Hematopoietic multipotent progenitor cell treated with erythropoietin and hydrocortisone succinate and interleukin-3 and kit ligand, for 17 days (in vitro differentiated cells): ENCODE data around the gene IER5.

Experiments
- DNase-seq: peaks from one replicate; pipeline ENCODE4 v3.0.0-alpha.2; 2015; ENCODE audit warnings: low spot score

Gene IER5

DNA sequence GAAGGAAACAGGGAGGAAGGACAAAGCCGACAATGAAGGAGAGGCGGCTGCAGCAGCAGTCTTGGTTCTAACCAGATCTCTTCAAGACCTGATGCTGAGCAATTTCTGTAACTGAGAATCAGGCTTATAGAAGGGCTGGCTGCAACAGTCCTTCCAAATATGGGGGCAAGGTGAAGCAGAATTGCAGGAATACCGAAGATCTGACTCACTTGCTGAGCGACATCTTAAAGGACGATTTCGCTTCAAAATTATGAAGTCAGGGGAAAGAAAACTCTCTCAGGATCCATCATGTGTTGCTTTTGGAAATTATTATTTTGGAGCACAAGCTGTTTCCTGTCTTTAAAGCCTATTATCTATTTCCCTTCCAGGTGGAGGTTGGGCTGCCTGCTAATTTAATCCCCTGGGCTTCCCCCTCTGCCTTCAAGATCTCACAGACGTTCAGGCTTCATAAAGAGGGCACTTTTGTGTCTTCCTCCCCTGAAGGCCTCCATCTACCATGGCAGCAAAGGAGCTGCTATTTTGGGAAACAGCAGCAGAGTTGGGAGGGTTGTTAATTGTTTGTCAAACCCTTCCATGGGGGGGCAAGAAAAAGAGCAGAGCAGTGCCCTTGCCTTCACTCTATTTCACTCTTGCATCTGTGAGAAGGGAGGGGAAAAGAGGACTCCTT is 10.8 kb upstream of the IER5 start:
- DNase-seq = no peak

DNA sequence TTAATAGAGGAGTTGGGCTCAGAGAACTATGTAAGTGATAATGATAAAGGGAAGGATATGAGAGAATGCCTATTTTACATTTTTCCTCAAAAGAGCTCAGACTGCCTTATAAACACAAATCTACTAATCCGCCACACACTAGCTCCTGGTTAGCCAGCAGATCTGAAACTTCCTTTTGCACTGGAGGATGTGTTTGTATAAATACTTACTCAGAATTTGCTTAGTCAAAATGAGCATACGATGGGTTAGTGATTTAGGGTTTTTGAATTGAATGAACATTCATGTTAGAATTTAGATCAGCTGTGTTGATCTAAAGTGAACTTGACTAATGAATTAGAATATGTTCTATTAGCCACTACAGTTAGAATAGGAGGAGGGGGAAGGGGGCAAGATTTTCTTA is 9.1 kb upstream of the IER5 start:
- DNase-seq = no peak

DNA sequence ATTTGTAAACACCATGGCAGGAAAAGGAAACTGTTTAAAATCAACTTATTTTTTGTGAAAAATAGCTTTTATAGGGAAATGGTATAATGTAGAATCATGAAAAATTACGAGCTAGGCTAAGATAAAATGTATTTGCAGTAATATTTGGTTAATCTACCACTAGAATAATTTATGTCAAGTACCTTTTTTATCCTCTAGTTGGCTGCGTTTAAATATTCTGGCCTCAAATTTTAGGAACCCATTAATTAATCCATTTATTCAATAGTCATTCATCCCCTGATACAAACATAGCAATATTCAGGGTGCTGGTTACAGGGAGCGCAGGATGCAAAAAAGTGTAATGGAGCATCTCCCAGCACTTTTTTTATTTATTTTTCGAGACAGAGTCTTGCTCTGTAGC is 8.6 kb upstream of the IER5 start:
- DNase-seq = no peak

DNA sequence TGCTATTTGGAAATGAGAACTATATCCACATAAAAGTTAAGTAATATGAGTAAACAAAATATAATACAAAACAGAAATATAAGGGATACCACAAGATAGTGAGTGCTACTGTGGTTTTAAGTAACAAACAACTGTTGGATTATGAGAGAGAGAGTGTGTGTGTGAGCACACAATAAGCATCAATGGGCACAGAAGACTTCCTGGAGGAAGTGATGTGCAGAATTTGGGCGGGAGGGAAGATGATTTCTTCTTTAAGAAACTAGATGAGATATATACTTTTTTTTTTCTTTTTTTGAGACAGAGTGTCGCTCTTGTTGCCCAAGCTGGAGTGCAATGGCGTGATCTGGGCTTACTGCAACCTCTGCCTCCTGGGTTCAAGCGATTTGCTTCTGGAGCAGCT is 7.9 kb upstream of the IER5 start:
- no peak for DNase-seq

DNA sequence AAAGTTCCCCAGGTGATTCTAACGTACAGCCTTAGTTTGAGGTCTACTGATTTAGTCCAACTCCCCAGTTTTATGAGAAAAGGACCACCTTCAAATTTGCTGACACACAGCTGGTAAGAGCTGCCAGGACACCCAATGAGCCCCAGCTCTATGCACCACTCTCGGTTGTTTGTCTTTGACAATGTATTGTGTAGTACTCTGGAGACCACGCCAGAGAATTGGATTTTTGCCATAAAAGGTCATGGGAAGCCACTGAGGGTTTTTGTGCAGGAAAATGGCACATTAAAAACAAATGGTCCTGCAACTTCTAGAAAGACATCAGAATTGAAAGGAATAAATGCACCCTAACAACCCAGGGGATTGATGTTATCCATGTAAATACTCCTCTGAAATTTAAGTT is 7.1 kb upstream of the IER5 start:
- DNase-seq = no peak

DNA sequence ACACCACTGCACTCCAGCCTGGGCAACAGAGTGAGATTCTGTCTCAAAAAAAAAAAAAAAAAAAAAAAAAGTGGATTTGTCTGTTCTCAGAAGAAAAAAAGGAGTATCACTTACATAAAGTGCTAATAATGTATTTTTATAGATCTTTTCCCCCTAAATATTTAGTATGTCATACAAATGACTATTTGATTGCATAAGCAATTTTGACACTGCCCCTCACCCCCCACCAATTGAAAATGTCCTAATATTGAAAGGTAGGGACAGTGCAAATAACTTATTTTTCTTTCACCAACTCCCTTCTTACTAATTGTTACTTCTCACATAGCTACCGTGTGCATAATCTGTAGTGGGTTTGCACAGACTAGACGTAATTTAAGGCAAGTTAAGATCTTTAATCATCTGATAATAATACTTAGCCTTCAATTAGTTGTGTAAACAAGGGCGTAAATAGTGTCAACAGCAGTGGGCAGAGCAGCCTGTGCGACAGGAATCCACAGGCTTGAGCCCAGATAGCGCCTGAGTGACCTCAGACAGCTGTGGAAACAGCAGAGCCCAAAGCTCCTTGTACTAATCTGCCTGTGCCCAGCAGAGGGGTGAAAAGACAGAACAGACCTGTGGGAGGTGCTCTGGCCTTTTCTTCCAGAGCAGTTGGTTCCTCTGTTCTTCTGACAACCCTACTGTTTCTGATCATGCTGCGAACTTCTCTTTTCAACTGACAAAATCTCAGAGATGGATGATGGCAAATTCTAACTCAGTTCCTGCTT is 4.5 kb upstream of the IER5 start:
- DNase-seq = peak; percentile 79

DNA sequence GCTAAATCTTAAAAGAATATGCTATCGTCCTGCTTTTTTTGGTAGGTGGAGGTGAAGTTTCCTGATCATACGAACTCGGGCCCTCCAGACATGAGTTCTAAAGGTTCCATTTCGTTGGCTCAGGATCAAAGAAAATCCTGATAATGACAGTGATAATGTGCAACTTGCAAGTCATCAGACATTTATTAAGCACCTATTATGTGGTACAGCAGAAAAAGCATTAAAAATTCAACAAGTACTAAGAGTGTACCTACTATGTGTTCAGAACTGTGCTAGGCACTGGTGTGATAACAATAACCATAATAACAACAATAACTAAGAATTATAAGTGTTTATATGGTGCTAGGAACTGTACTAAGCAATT is 3.9 kb upstream of the IER5 start:
- DNase-seq = no peak

DNA sequence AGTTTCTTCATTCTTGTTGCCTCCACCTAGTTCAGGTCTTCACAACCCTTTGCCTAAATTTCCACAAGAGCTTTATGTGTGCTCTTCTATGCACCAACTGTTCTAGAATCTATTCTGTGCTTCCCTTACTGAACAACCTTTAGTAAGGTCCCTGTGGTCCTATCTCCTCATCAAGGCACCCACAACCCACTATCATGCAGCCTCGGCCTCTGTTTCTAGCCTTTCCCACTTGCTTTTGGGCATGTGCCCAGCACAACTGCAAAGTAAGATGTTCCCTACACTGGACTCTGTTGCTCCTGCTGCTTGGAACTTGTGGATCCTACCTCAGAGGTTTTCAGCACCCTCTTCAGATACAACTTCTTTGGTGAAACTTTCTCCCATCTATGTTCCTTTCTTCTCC is 2.4 kb upstream of the IER5 start:
- DNase-seq = no peak

DNA sequence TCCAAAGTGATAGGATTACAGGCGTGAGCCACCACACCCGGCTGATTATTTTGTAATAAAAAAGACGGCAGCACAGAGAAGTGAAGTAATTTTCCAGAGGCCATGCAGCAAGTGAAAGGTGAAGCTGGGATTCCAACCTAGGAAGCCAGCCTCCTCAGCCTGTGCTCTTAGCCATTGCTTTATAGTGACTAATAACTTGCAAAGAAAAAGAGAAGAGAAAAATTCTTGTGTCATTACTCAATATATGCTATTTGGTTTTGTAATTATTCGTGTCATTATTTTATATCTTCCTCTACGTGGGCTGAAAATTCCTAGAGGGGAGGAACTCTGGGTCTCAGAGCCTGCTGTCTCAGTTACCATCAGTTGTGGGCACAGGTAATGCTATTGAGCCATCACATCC is 1.6 kb upstream of the IER5 start:
- no peak for DNase-seq

DNA sequence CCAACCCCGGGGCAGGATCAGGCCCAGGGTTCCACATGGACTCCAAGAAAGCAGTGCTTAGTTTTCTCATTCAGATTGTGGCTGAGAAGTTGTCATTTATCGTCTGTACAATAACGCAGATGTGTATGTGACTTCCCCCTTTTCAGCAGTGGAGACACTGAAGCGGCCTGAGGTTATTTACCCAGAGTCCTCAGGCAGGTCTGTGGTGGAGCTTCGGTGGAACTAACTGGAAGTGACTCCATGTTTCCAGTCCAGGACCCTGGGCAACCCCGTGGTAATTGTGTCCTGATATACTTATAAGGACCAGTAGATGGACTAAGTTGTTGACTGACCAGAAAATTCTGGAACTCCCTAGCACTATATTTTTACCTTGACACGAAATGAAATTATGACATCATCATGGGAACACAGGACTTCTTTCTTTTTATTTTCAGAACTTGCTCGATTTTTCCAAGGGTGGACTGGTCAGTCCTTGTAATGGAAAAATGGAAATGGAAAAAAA is 1.0 kb upstream of the IER5 start:
- DNase-seq = peak; percentile 67

DNA sequence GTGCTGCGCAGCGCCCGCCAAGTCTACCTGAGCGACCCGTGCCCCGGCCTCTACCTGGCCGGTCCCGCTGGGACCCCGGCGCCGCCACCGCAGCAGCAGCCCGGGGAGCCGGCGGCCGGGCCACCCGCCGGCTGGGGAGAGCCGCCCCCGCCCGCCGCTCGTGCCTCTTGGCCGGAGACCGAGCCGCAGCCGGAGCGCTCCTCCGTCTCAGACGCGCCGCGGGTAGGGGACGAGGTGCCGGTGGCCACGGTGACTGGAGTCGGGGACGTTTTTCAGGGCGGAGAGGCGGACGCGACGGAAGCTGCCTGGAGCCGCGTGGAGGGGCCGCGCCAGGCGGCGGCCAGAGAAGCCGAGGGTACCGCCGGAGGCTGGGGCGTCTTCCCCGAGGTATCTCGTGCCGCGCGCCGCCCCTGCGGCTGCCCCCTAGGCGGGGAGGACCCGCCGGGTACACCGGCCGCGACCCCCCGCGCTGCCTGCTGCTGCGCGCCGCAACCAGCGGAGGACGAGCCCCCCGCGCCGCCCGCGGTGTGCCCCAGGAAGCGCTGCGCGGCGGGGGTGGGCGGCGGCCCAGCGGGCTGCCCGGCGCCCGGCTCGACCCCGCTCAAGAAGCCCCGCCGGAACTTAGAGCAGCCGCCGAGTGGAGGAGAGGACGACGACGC is 646 bp downstream of the IER5 start:
- DNase-seq = no peak

DNA sequence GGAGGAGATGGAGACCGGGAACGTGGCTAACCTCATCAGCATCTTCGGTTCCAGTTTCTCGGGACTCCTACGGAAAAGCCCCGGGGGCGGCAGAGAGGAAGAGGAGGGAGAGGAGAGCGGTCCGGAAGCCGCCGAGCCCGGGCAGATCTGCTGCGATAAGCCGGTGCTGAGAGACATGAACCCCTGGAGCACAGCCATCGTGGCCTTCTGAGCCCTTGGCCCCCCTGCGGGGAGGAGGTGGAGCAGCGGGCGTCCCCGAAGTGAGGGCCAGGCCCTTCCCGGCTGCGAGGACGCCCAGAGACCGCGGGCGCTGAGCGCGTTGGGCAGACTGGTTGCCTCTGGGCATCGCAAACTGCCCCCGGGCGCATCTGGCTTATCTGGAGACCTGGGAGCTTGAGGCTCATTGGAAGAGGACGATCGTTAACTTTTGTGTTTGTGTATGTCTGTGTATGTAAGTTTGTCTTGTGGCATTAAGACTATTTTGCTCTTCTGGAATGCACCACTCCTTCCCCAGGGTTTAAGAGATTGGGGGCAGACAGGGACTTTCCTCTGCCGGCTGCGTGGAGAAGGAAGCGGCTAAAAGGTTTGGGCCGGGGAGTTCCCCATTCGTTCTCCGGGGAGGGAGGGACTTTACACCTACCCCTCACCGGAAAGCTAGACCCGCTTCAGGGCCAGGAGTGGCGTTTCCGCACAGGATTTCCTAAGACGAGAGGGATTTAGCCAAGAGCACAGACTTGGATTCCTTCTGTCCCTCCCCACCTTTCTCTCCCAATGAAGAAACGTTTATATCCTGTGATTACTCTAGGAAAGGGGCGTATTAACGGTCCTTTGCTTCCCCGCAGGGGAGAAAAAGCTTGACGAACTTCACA is 1.4 kb downstream of the IER5 start:
- peak; percentile 90 for DNase-seq

DNA sequence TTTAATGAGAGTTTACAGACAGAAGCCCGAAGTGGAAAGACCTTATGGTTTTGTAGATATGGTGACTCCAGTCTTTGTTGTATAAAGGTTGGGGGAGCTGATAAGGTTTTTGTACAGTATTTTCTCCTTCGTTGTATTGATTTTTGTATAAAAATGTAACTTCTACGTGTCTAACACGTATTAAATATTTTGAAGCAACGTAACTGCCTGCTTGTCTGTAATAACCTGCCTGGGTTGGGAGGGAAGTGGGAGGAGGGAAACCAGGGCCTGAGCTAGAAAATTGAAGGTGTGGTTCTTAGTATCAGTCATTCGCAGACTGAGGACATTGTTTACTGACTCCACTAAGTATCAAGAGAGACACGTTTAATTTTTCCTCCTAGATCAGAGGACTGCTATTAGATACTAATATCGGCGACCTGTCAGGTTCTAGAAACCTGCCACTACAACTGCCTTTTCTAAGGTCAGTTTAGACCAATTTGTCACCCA is 2.2 kb downstream of the IER5 start:
- peak; percentile 70 for DNase-seq

DNA sequence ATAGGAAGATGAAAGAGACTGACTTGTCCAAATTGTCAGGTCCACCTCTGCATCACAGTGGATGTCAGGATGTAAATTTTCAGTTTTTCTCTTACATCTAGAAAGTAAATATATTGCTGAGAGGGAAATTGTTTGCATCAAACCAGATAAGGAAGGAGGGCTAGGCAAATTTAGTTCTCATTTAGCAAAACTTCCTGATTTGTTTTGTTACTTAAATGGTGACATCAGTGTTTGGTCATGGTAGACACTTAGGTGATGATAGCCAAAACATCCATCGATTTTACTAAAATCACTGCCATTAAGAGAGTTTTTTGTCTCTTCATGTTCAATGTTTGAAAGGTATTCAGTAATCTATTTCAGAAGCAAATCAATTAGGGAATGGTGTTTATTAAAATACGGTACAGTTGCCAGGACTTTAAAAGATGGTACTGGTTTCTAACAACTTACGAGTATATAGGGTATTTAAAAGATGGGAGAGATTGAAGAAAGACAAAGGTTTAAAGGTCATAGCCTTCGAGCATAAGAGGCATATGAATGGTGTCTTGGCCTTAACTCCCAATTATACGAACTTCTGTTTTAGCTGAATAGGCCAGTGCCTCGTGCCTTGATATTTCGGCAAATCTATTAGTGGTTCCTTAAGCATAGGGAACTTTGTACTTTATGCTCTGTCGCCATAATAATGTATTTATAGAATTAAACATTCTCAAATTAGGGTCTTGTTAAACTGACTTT is 3.0 kb downstream of the IER5 start:
- DNase-seq = peak; percentile 52

DNA sequence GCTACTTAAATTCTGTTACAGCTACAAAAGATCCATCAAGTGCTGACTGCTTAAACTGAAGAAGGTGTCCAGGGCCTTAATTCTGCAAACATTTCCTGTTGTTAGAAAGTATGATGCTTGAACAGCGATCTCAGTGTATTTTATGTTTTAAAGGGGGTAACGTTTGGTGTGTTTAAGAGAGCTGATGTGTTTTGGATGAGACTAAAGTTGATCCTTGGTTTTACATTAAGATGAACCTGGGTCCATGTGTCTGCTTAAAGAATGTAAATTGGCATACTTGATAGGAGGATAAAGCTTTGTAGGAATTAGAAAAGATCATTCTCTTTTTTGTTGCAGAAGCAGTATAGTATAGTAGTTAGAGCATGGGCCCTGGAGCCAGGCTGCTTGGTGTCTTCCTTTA is 3.6 kb downstream of the IER5 start:
- peak; percentile 23 for DNase-seq

DNA sequence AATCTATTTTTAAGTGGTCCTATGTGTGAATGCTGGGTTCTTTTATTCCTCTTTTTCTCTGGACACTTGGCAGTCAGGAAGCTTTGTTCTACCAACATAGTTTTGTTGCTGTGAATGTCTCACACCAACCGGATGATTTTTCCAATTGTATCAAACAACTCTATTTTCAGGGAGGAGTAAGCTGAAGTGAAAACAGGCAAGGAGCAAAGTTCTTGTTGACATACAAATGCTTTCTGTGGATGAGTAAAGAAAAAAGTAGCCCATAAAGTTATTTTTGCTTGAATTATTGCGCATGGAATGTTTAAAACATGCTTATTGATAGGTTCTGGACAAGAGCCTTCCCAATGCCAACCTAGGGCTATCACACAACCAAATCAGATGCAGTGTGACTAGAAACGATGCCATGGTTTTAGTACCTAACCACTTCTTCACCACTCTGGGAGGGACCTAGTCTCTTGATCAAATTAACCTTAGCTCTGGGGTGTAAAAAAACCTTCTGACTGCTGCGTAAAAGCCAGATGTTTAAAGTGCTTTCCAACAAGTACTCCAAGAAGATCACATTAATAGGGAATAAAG is 4.5 kb downstream of the IER5 start:
- DNase-seq = no peak

DNA sequence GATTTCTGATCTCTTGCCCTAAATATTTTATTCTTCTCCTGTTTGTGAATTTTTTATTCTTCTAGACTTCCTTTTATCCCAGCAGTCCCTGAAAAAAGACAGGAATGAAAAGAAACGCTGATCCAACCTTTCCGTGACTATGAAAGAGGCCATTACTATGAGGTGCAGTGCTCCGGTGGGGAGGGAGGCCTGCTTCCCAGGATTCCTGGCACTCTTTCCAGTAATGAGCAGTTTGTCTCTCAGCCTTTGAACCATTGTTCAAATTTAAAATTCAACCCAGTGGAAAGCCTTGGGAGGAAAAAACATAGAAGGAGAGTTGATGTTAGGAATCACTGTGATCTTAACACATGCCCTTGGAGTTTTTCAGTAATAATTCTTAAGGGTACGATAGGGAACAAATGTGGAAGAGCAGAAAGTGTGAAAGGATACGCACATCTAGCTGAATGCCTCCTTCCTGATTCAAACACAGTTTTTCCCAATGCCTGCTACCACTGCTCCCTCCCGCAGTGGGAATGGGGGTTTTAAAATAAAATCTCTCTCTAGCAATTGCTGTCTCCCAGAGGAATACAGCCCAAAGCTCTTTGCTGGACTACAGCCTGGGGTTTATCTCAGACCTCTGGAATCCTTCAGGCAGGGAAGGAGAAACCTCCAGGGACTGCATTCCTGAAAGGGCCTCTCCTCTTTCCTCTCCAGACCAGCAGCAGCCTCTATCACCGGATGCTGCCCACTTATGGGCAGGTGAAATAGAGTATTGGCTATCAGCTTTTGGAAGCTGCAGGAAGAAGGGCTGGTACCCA is 6.1 kb downstream of the IER5 start:
- no peak for DNase-seq

DNA sequence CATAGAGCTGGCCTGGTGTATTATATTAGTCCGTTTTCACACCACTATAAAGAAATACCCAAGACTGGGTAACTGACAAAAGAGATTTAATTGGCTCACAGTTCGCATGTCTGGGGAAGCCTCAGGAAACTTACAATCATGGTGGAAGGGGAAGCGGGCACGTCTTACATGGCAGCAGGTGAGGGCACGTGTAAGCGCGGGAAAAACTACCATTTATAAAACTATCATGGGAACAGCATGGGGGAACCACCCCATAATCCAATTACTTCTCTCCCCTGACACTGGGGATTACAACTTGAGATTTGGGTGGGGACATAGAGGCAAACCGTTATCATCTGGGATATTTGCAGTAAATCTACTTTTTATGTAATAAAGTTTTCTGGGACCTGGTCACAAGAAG is 6.8 kb downstream of the IER5 start:
- DNase-seq = no peak

DNA sequence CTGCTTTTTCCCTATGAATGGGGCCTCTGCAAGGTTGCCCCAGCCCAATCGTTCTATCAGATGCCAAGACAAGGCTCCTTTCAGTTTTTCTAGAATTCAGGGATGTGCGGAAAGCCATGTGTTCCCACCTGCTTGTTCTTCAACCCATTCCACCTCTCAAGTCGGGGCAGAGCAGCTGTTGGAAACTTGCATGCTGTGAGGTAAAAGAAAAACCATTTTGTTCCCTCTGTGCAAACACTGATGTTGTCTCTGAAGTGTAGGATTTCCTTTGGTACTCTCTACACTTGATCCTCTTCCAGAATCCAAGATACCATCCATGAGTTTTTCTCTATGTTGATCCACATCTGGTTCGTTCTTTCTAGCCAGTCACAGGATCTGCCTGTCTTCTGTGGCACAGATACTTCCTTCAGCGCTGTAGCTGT is 7.3 kb downstream of the IER5 start:
- DNase-seq = no peak

DNA sequence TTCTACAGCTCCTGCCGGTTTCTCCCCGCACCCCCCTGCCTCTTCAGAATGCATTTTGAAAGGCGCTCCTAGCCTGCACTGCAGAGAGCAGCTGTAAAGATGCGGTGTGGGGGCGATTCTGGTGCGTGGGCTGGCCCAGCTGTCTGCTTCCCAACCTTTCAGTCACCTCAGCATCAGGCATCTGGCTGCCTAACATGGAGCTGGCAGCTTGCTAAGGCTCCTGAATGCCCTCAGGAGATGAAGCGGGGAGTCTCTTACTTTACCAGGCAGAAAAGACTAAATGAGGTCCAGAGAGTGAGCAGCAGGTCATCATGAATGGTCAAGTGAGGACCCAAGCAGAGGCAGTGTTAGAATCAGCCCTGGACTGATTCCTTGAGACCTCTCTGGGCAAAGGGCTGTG is 8.7 kb downstream of the IER5 start:
- DNase-seq = no peak
